IPS DF 19.7 (cell line): ENCODE data around the gene NRP1.

Source experiments
- DNase-seq: peaks from one replicate; pipeline ENCODE4 v3.0.0-alpha.2; 2013; ENCODE audit warnings: low read depth, low spot score

NRP1 gene

GRCh38 chr10:33290321-33291052 is 44.0 kb downstream of the NRP1 start:
- no peak for DNase-seq

DNA sequence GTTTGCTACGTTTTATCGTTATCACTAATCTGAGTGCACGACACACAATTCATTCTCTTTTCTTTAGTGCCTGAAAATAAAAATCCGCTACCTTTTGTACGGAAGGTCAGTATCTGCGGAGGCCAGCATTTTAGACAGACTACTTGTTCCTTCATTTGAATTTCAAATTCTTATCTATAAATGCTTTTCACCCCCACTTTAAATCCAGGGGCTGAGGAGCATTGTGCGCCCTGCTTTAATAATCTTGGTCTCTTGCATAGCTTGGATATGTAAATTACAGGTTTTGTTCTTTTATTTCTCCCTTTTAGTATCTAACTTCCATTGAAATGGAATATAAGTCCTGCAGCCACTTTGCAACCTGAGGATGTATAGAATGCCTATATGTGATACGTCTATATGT is 44.7 kb downstream of the NRP1 start:
- no peak for DNase-seq

- no peak for DNase-seq
These were observed 46.3 kb downstream of the NRP1 start for GRCh38 chr10:33288127-33288526.

- DNase-seq = no peak
These were observed 47.4 kb downstream of the NRP1 start for GRCh38 chr10:33287112-33287511.

DNA sequence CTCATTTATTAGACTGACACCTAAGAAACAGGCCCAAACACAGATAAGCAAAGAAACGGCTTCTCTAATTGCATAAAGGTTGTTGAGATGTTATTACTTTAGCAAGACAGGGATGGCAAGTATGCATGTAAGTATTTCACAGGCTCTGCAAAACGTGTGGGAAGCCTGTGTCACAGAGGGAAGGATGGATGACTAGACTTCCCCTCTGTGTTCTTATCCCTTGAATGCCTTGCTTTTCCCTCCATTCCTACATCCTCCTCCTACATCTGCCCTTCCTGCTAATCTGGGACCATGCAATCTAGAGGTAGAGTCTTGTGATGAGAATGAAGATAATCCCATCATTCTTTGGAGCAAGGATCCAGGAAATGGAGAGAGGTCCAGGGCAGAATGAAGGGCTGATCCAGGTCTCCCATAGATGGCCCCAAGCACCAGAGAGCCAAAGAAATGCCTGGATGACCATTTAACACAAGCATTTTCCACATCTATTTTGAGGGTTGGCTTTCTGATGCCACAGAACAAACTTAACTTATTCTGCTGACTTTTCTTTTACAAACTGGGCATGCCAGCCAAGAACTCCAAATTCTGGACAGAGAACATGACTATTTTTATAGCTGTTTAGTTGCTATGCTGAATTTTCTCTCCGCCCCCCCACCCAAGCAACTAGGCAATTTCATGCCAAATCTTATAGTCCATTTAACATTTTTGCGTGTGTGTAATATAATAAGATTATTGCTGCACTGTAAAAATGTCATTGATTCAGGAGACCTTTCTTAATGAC is 48.1 kb downstream of the NRP1 start:
- no peak for DNase-seq

DNA sequence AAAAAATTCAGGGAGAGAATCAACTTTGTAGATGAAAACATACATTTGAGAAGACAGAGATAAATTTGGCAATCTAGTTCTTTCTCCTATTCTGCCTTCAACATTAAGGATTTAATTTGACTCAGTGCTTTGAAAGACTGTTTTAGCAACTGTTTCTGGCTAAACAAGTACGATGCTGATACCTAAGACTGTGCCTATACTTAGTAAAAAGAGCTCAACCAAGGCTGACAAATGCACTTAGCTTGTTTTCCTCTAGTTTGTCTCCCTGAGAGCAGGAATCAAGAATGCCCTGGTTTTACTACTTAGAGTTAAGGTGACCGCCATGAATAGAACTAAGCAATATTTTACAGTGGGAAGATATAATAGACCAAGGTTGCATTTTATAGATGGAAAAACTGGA is 49.5 kb downstream of the NRP1 start:
- DNase-seq = no peak

DNA sequence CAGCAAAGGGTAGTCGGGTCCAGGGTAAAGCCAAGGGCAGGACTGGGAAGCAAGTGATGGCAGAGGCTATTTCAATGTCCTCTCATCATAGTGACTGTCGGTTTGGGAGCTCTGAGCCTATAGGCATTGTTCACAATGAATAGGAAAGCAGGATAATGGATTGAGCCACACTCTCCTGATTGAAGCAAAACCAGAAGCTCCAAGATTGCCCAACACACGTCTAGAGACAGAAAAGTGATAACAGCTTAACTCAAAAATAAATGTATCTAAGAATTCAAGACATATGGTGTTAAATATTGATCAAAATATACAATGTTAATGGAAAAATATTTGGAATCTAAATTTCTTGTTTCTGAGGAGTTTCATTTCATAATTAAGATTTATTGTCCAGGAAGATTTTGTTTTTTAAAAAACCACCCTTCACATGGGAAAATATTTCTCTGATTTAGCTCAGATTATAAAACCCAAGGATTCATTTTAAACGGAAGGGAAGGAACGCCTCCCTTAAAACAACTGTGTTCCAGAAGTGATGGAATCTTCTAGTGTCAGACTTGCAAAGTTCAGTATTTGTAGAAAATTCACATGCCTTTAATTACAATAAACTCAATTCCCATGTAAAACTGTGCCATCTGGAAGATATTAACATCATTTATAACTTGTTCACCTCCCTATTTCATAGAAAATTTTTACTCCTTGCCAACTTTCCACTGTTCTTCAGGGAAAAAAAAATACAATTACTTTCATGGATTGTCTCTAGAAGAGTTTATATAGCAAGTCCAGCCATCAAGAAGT is 54.5 kb downstream of the NRP1 start:
- no peak for DNase-seq

DNA sequence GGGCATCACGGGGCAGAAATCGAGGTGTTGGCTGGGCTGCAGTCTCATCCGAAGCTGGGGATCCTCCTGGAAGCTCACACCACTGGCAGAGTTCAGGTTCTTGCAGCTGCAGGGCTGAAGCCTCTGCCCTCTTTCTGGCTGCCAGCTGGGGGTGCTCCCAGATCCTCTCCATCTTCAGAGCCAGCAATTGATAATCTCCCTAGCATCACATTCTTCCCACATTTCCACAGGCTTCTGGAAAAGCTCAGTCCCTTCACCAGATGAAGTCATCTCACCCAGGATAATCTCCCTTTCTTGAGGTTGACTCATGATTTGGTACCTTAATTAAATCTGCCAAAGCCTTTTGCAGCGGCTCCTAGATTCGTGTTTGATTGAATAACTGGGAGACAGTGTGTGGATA is 55.2 kb downstream of the NRP1 start:
- no peak for DNase-seq

DNA sequence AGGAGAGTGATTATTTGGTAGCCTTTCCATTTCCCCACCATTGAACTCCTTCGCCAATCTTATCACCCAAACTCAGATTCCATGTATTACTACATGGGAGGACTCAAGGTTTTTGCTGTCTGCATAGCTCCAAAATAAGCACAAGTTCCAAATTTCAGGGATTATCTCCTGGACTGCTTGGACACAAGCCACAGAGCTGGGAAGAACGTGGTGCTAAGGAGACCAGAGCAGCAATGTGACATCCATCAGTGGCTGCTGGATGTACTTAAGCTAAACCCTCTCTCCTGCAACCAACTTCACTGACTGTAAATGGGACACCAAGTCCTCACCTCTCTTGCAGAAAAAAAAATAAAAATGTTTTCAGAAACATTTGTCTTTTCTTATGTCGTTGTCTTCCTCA is 56.3 kb downstream of the NRP1 start:
- DNase-seq = no peak

DNA sequence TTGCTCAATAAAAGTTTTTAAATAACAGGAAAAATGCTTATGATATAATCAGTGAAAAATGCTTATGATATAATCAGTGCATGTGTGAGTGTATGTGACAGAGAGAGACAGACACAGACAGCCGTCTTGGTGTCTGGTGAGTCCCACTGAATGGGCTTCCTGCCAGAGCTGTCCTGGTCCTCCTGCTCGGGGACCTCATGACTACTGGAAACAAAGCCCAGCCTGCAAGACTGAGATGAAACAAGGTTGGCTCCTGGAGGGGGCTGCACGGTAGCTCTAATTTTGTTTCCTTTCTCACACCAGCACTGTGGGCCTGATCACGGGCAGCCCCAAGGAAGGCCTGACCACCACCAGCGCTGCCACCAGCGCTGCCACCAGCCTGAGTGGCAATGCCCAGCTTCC is 57.3 kb downstream of the NRP1 start:
- no peak for DNase-seq

DNA sequence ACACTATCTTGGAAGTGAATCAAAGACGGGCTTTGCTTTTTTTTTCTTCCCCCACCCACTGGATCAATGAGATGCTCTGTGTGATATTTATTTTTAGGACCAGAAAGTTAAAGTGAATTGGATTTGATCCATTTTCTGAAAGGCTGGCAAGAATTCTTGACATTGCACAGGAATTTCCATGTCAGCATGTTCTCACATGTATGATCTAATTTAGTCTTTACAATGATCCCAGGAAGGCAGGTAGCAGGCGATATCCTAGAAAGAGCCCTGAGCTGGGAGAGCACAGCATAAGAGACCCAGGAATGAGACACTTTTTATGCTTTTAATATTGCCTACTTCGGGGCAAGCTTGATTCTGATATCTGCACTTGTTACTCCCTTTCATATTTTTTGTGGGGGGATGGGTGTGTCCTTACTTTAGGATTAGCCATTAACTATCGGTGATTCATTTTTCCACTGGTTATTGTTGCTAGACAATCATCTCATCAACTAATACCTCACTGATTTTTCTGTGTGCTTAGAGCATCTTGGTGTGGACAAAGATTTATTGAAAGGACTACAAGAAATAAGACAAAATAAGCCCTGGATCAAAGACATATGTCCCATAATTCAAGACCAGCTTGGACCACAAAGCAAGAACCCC is 58.1 kb downstream of the NRP1 start:
- DNase-seq = no peak

- no peak for DNase-seq
These were observed 60.2 kb downstream of the NRP1 start for GRCh38 chr10:33274096-33274785.

DNA sequence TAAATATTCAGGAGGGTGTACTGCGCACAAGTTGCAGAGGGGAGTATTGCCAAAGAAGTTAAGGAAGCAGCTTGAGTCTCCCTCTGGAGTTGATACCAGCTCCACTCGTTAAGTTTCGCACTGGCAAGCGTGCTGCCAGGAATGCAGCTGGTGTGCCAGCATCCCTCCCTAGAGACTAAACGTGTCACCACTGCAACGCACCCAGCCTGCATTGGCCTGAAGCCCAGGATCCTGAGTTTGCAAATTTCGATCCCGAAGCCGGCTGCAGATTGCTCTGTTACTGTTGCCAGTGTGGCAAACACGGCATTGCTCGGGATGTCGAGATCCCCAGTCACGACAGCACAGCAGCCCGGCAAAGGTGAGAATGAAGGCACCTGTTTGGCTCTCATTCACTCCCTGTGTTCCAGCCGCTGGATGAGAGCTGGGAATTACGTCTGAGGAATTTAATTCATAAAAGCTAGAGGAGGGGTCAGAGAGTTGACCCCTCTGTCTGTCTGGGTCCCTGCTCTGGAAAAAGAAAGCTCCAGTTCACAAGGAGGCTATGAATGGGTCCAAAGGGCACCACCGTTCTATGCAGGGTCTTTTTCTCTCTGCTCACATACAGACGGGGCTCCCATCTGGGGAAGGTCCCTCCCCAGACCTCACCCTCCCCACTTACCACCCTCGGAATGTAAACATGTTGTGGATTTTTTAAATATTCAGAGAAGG is 61.0 kb downstream of the NRP1 start:
- no peak for DNase-seq

DNA sequence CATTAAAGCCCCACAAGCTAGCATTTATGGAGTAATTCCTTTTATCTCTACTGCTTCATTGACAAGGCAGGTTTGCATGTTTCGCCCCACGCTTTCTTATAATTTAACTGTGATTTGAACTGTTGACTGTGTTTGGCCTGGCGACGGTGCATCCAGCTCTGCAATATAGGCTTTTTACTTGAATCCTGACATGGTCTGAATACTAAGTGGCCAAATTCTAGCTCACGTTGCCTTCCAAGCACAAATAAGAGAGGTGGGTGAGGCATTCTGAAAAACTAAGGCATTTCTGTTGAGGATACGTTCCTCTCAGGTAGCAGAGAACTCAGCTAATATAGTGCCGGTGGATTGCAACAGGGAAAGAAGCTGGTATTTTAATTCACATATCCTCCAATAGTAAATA is 61.8 kb downstream of the NRP1 start:
- no peak for DNase-seq

DNA sequence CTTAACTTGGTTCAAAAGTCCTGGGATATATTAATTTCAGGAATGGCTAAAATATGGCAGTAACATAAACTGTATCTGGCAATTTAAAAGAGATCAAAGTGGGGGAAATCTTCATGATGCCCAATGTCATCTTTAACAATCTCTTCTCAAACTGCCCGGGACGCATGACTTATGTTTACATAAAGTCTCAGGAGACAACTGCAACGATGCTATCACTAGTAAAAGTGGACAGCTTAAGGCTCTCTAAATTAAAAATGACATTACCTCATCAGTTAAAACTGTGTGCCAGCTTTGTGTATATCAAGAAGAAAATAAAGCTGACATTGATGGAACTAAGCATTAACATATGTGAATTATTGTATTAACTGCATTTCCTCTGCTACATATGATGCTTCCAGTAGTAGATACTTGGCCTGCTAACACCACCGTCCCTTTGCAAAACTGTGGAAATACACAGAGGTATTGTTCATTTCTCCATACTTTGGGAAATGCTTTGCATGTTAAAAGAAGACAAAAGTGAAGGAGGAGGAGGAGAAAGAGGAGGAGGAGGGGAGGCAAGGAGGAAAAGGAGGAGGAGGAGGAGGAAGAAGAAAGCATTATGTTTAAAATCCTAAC is 62.4 kb downstream of the NRP1 start:
- DNase-seq = no peak

- DNase-seq = no peak
These were observed 63.5 kb downstream of the NRP1 start for GRCh38 chr10:33270971-33271370.

DNA sequence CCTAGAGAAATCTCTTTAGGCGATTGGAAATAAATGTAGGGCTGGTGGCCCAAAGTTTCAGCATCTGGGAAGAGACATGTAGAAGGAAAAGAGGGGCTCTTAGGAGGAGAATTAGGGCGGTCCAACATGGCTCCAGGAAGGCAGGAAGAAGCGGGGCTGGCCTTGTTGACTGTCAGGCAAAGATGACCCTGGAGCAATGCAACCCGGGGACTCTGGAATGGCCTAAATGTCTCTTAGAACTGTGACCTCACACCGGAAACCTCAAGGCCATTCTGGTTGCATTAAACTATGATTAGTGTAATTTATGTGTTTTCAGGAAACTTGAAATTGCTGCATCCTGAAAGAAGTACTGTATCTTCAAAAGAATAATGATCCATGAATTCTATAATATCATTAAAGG is 66.8 kb downstream of the NRP1 start:
- no peak for DNase-seq

- DNase-seq = no peak
These were observed 68.8 kb downstream of the NRP1 start for GRCh38 chr10:33265621-33266020.

DNA sequence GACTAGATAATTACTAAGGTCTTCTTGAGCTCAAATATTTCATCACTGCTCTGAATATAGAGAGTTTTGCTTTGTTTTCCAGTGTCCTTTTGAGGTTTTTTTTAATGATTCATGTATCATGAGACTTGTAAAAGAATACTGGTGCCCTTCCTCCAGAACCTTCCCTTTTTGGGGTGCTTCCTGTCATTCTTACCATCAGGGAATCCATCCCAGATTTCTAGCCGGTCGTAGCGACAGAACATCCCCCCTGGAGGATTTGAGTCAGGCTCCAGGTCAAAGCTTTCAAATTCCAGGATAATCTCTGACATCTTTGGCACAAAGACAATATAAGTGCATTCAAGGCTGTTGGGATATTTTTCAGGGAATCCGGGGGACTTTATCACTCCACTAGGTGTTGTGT is 71.0 kb downstream of the NRP1 start:
- DNase-seq = no peak

GRCh38 chr10:33262871-33263270 is 71.6 kb downstream of the NRP1 start:
- DNase-seq = no peak
